SKM-1 (cell line): Measurements from ENCODE around the gene RBM8A.

Source experiments
- DNase-seq: peaks from one replicate; lab custom pipeline; 2025; ENCODE audit not compliant: unreplicated experiment; lab: John Stamatoyannopoulos, UW

The RBM8A gene

GRCh38 chr1:145927063-145927886 is at the start of gene RBM8A:
TSS of gene RBM8A (minus strand) at chr1:145927484. CDS start at chr1:145927426, 58 bp downstream.
- DNase-seq, result peak; percentile 100

- no peak for DNase-seq
Observed at GRCh38 chr1:145977016-145977415, 49.7 kb upstream of the RBM8A start.

GRCh38 chr1:145975216-145975615 is 47.9 kb upstream of the RBM8A start:
- DNase-seq, result no peak

GRCh38 chr1:145974721-145975120 is 47.4 kb upstream of the RBM8A start:
- no peak for DNase-seq

GRCh38 chr1:145972580-145972979 is 45.3 kb upstream of the RBM8A start:
- DNase-seq, result no peak

- DNase-seq, result no peak
Observed at GRCh38 chr1:145967288-145967687, 40.0 kb upstream of the RBM8A start.

- no peak for DNase-seq
Observed at GRCh38 chr1:145965119-145965744, 37.9 kb upstream of the RBM8A start.

- DNase-seq, result peak; percentile 96
Observed at GRCh38 chr1:145964328-145965118, 37.2 kb upstream of the RBM8A start, which contains the start of the genes ANKRD34A and POLR3GL. TSS of gene ANKRD34A (minus strand) at chr1:145964575. CDS start at chr1:145961759, 2,816 bp downstream. TSS of gene POLR3GL (plus strand) at chr1:145964690. CDS start at chr1:145974866, 10,176 bp downstream.

- no peak for DNase-seq
Observed at GRCh38 chr1:145963265-145964019, 36.2 kb upstream of the RBM8A start.

- DNase-seq, result no peak
Observed at GRCh38 chr1:145962157-145963102, 35.1 kb upstream of the RBM8A start.

- no peak for DNase-seq
Observed at GRCh38 chr1:145961425-145962156, 34.3 kb upstream of the RBM8A start.

- DNase-seq, result no peak
Observed at GRCh38 chr1:145961109-145961424, 33.8 kb upstream of the RBM8A start.

GRCh38 chr1:145960468-145961108 is 33.3 kb upstream of the RBM8A start:
- DNase-seq, result no peak

- DNase-seq, result no peak
Observed at GRCh38 chr1:145959957-145960467, 32.7 kb upstream of the RBM8A start.

GRCh38 chr1:145959333-145959732 is 32.0 kb upstream of the RBM8A start:
- no peak for DNase-seq

GRCh38 chr1:145958734-145959133 is 31.4 kb upstream of the RBM8A start:
- DNase-seq, result no peak

GRCh38 chr1:145957443-145958319 is 30.4 kb upstream of the RBM8A start, which contains the start of gene LIX1L:
TSS of gene LIX1L (minus strand) at chr1:145958017. CDS start at chr1:145957927, 90 bp downstream.
- DNase-seq, result peak; percentile 94
